Measurements from ENCODE around the gene SHF.

SHF gene

GRCh38 chr15:45177285-45177684 is 10.5 kb downstream of the SHF start:
- in situ Hi-C loops (cut with MboI; ENCODE audit: low sequenced_read_pairs), result loop anchor here (25.0 kb wide), 1 partner anchor 460 kb away; the partner anchor contains the start of gene SQOR

DNA sequence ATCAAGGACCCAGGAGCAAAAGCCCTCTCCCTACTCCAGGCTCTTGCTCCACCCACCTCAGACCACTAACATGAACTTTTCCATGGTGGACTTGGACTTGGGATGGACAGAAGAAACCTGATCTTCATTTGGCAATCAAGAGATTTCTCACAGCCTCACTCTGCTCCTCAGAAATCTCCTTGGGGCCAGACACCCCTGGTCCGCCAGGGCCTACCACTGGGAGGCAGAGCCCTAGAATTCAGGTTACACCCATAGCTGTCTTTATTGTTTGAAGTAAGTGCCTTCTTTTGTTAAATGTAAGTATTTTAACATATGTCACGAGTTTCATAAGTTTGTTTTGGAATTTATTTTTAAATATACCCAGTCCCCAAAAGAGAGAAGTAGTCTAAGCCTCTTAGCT is 13.2 kb downstream of the SHF start:
- in situ Hi-C loops (cut with MboI; ENCODE audit: low sequenced_read_pairs), result loop anchor here (25.0 kb wide), 1 partner anchor 238 kb away; a partner anchor contains a TSS

DNA sequence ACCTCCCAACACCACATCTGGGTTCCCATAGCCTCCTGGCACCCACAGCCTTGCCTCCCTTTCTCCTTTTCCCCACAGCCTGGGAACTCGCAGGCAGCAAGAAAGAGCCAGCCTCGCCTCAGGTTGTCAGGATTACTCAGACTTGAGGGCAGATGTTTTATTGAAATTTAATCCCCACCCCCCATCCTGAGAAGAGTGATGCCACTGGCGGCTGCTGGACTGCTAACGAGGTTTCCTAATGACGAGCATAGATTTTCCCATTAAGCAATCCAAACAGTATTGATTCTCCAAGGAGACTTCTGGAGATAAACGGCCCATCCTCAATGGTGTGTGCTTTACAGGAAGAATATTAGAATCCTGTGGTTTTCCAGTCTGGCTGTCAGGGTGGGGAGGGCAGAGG is 13.7 kb downstream of the SHF start:
- in situ Hi-C loops (cut with MboI; ENCODE audit: low sequenced_read_pairs), result loop anchor here (25.0 kb wide), 1 partner anchor 238 kb away; a partner anchor contains a TSS

DNA sequence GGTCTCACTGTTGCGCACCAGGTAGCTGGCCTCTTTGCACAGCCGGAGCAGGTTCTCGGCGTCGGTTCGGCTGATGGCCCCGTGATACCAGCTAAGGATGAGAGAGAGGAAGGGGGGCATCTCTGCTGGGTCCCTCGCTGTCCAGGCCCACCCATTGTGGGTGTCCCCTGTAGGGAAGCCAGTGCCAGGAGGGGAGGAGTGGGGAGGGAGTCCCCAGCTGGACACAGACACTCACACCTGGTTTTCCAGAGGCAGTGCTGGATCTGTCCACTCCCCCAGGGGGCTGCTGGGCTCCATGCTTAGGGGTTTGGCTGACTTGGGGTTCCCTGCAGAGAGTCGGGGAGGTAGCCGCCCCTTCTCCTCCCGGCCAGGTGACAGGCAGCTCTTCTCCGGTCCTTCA is 15.9 kb downstream of the SHF start:
- in situ Hi-C loops (cut with MboI; ENCODE audit: low sequenced_read_pairs), result loop anchor here (25.0 kb wide), 1 partner anchor 240 kb away; a partner anchor contains a TSS

- in situ Hi-C loops (cut with MboI; ENCODE audit: low sequenced_read_pairs), result loop anchor here (25.0 kb wide), 1 partner anchor 242 kb away; a partner anchor contains a TSS
These were observed 17.9 kb downstream of the SHF start for GRCh38 chr15:45169608-45170480.

DNA sequence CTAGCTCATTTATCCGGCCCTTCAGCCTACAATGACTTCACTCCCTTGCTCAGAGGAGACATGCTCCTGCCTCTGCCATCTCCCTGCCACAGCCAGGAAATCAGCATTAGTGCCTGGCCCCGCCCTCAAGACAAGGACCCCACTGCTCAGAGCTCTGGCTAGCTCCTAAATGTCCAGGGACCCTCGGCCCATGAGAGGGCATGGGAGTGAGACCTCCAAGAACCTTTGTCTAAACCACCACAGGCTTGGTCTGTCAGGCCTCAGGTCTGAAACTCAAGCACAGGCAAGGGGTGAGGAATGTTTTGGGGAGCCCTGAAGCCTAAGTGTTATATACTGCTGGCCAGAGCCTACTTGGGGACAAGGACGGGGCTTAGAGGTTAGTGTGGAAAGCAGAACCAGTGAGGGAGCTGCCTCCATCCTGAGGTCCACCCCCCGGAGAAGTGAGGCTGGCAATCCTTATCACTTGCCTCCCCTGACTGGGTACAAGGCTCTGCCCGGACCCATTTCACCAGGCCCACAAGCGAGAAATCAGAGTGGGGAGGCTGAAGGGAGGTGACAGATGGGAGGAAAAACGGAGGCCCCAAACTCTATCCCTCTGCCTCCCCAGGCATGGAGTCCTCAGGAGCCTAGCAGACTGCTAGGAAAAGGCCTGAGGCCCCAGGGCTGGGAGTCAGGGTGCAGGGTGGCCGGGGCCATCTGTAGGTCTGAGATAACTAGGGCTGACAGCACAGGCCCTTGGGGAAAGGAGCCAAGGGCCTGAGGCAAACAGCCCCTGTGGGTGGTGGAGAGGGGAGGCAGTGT is 18.8 kb downstream of the SHF start:
- in situ Hi-C loops (cut with MboI; ENCODE audit: low sequenced_read_pairs), result loop anchor here (25.0 kb wide), 1 partner anchor 243 kb away; a partner anchor contains a TSS

DNA sequence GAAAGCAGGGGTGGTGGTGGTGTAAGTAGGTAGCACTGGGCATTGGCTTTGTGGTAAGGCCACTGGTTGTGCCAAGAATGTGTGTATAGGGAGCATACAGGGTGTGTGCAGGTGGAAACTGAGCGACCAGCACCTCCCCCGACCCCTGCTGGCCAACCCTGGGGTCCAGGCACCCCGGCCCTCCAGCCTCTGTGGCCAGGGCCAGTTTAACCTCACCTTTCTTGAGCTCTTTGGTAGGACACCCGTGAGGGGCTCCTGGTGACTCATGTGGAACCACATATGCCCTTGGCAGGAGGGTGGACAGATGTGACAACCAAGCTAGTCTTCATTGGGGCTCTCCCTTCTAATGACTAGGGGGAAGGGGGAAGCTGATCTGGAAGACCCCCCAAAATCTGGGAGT is 19.5 kb downstream of the SHF start:
- in situ Hi-C loops (cut with MboI; ENCODE audit: low sequenced_read_pairs), result loop anchor here (25.0 kb wide), 1 partner anchor 244 kb away; a partner anchor contains a TSS

GRCh38 chr15:45167631-45168205 is 20.0 kb downstream of the SHF start:
- in situ Hi-C loops (cut with MboI; ENCODE audit: low sequenced_read_pairs), result loop anchor here (25.0 kb wide), 1 partner anchor 245 kb away; a partner anchor contains a TSS

GRCh38 chr15:45166834-45167630 is 20.7 kb downstream of the SHF start:
- in situ Hi-C loops (cut with MboI; ENCODE audit: low sequenced_read_pairs), result loop anchor here (25.0 kb wide), 1 partner anchor 245 kb away; a partner anchor contains a TSS

GRCh38 chr15:45165536-45165935 is 22.2 kb downstream of the SHF start:
- in situ Hi-C loops (cut with MboI; ENCODE audit: low sequenced_read_pairs), result loop anchor here (25.0 kb wide), 1 partner anchor 247 kb away; a partner anchor contains a TSS

- in situ Hi-C loops (cut with MboI; ENCODE audit: low sequenced_read_pairs), result loop anchor here (25.0 kb wide), 1 partner anchor 247 kb away; a partner anchor contains a TSS
These were observed 22.9 kb downstream of the SHF start for GRCh38 chr15:45164914-45165313.

GRCh38 chr15:45163508-45163856 is 24.3 kb downstream of the SHF start:
- in situ Hi-C loops (cut with MboI; ENCODE audit: low sequenced_read_pairs), result loop anchor here (25.0 kb wide), 1 partner anchor 249 kb away; a partner anchor contains a TSS

- in situ Hi-C loops (cut with MboI; ENCODE audit: low sequenced_read_pairs), result loop anchor here (25.0 kb wide), 1 partner anchor 249 kb away; a partner anchor contains a TSS
These were observed 24.8 kb downstream of the SHF start for GRCh38 chr15:45162771-45163507.

DNA sequence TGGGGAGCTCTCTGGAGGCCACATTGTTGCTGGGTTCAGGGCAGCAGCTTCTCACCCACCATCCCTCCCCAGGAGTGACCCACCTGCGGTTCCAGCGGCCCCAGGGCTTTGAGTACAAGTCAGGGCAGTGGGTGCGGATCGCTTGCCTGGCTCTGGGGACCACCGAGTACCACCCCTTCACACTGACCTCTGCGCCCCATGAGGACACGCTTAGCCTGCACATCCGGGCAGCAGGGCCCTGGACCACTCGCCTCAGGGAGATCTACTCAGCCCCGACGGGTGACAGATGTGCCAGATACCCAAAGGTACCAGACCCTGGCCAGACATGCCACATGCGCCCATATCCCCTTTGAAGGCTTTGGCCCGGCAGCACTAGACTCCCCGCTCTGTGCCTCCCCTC is 26.1 kb downstream of the SHF start:
- in situ Hi-C loops (cut with MboI; ENCODE audit: low sequenced_read_pairs), result loop anchor here (25.0 kb wide), 1 partner anchor 251 kb away; a partner anchor contains a TSS

DNA sequence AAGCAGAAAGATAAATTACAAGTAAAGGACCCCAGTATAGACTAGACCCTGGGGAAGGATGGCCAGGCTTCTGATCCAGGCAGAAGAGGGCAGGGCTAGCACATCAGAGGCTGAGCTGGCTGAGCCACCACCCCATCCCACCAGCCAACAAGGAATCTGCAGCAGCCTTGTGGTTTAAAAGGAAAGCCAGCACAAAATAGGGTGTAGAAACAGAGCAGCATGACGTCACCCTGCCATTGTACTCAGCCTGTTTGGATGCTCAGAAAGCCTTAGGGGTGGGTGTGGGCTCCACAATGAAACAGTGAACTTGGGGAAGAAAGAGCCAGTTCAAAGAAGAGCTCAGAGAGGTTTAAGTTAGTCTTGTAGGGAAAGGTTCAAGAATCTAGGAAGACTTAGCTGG is 29.8 kb downstream of the SHF start:
- in situ Hi-C loops (cut with MboI; ENCODE audit: low sequenced_read_pairs), result loop anchor here (25.0 kb wide), 1 partner anchor 254 kb away; a partner anchor contains a TSS

- in situ Hi-C loops (cut with MboI; ENCODE audit: low sequenced_read_pairs), result loop anchor here (25.0 kb wide), 1 partner anchor 255 kb away; a partner anchor contains a TSS
These were observed 30.9 kb downstream of the SHF start for GRCh38 chr15:45156744-45157455.

- in situ Hi-C loops (cut with MboI; ENCODE audit: low sequenced_read_pairs), result loop anchor here (25.0 kb wide), 1 partner anchor 257 kb away; a partner anchor contains a TSS
These were observed 32.0 kb downstream of the SHF start for GRCh38 chr15:45155739-45156138.

All from HL-60/S4 treated with phorbol 12-myristate 13-acetate at 8.2 ng/mL for 4 days and 3 days (cell line).